A673 (cell line): ENCODE measurements around the gene CLNK.

Experiments
- EZH2 ChIP-seq: fragments of 200-600 bp; sonication (generic); IDR thresholded peaks from 2 replicates; pipeline ENCODE4 v1.6.1; 2017; ENCODE audit warnings: borderline replicate concordance, low read depth, mild to moderate bottlenecking, mixed read lengths, antibody characterized with exemption, low read length; ENCODE audit not compliant: poor library complexity, severe bottlenecking
- TF ChIP-seq, protein P1 (sequence below): fragments of 300-800, 200-600 bp; sonication (generic); conservative IDR thresholded peaks from 2 replicates; pipeline ENCODE4 v1.5.1; 2017; ENCODE audit warnings: low read depth, mild to moderate bottlenecking, antibody characterized with exemption, low read length, moderate library complexity, mixed read lengths

GRCh38 chr4:10639664-10640063 lies 44.9 kb downstream of the CLNK start:
- TF ChIP-seq, protein P1, sequence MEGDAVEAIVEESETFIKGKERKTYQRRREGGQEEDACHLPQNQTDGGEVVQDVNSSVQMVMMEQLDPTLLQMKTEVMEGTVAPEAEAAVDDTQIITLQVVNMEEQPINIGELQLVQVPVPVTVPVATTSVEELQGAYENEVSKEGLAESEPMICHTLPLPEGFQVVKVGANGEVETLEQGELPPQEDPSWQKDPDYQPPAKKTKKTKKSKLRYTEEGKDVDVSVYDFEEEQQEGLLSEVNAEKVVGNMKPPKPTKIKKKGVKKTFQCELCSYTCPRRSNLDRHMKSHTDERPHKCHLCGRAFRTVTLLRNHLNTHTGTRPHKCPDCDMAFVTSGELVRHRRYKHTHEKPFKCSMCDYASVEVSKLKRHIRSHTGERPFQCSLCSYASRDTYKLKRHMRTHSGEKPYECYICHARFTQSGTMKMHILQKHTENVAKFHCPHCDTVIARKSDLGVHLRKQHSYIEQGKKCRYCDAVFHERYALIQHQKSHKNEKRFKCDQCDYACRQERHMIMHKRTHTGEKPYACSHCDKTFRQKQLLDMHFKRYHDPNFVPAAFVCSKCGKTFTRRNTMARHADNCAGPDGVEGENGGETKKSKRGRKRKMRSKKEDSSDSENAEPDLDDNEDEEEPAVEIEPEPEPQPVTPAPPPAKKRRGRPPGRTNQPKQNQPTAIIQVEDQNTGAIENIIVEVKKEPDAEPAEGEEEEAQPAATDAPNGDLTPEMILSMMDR, result no peak
- no peak for TF ChIP-seq EZH2
